ENCODE data around the gene SH2D5. TPM values are rescaled to one million over a fixed set of nuclear protein-coding genes. Genes with fewer than 3 reads are reported as not detected.

Gene SH2D5
- polyA plus RNA-seq, 1 donor from 2014 or later = 14.1 TPM

GRCh38 chr1:20712215-20712577 is 20.3 kb downstream of the SH2D5 start:
- Histone ChIP-seq H3K4me2 (ENCODE audit: low read length) (no peak overlapping the region), H3K36me3 (ENCODE audit: insufficient read depth, low read length) (no peaks in the 10 kb centered on the region), H2AFZ (ENCODE audit: low read depth, low read length) (no peak overlapping the region), H3K9me2 (ENCODE audit: insufficient read depth, low read length) (no peaks in the 10 kb centered on the region), H3K4me3 (ENCODE audit: low read length) (peak overlapping the region; percentile 53), H3K9me3 (ENCODE audit: low read length) (no peaks in the 10 kb centered on the region), H3F3A (ENCODE audit: insufficient read depth, low read length, poor library complexity, severe bottlenecking) (no peaks in the 10 kb centered on the region), H3K27me3 (ENCODE audit: insufficient read depth, low read depth, low read length) (no peaks in the 10 kb centered on the region), H3K9ac (ENCODE audit: low read length) (peak overlapping the region; percentile 63), H3K27ac (ENCODE audit: low read length) (peak overlapping the region; percentile 88), H4K20me1 (ENCODE audit: insufficient read depth) (no peaks in the 10 kb centered on the region), H3K79me2 (replicated peaks; ENCODE audit: insufficient read depth, low read length) (no peaks in the 10 kb centered on the region)
- TF ChIP-seq MXI1 (conservative IDR thresholded peaks at IDR 0.05; ENCODE audit: poor library complexity, severe bottlenecking) = no peak
- no peak for TF ChIP-seq EZH2 (IDR thresholded peaks at IDR 0.05; ENCODE audit: borderline replicate concordance, insufficient read depth, low read length, poor library complexity, severe bottlenecking)
- no peak for TF ChIP-seq SMC3 (conservative IDR thresholded peaks at IDR 0.05; ENCODE audit: poor library complexity)
- TF ChIP-seq, protein P1, sequence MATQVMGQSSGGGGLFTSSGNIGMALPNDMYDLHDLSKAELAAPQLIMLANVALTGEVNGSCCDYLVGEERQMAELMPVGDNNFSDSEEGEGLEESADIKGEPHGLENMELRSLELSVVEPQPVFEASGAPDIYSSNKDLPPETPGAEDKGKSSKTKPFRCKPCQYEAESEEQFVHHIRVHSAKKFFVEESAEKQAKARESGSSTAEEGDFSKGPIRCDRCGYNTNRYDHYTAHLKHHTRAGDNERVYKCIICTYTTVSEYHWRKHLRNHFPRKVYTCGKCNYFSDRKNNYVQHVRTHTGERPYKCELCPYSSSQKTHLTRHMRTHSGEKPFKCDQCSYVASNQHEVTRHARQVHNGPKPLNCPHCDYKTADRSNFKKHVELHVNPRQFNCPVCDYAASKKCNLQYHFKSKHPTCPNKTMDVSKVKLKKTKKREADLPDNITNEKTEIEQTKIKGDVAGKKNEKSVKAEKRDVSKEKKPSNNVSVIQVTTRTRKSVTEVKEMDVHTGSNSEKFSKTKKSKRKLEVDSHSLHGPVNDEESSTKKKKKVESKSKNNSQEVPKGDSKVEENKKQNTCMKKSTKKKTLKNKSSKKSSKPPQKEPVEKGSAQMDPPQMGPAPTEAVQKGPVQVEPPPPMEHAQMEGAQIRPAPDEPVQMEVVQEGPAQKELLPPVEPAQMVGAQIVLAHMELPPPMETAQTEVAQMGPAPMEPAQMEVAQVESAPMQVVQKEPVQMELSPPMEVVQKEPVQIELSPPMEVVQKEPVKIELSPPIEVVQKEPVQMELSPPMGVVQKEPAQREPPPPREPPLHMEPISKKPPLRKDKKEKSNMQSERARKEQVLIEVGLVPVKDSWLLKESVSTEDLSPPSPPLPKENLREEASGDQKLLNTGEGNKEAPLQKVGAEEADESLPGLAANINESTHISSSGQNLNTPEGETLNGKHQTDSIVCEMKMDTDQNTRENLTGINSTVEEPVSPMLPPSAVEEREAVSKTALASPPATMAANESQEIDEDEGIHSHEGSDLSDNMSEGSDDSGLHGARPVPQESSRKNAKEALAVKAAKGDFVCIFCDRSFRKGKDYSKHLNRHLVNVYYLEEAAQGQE (IDR thresholded peaks at IDR 0.05; ENCODE audit: borderline replicate concordance) = no peak
- TF ChIP-seq RAD21 (conservative IDR thresholded peaks at IDR 0.05) = no peak
- no peak for TF ChIP-seq POLR2AphosphoS5 (IDR thresholded peaks at IDR 0.05)
- TF ChIP-seq TAF1 (IDR thresholded peaks at IDR 0.05; ENCODE audit: low read depth) = no peak

DNA sequence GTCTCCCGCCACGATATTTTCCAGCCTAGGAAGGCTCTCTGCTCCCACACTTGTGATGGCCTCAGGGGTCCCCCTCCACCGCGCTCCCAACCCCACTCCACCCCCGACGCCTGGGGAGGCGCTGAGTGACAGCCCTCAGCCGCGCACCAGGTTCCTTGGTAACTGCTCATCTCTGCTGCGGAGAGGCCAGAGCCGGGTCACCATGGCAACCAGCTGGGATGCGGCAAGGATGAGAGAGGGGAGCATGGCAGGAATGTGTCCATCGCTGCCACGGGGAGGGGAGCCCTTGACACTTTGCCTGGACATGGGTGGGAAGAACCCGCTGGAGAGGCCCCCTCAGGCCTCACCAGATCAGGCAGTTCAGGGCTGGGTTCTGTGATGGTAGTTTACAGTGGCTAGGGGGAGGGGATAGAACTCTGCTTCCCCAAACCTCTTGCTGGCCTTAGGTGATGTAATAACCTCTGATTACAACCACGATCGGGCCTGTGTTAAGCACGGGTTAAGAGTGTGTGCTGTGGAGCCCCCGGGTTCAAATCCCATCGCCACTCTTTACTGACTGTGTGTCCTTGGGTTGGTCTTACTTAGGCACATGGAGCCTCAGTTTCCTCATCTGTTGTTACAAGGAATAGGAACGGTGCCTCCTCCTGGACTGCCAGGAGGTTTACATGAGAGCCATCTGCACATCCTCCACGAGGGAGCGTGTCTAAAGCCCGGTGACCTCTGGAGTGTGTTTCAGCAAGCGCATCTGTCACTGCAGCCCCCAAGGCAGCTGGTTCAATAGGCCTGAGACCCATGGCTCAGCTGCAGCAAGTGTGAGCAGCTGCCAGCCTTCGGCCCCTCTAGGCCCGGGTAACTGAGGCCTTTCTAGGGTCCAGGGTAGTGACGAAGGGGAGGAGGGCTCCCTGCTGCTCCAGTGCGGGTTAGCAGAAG is 21.0 kb downstream of the SH2D5 start:
- no peaks in the 10 kb centered on the region for H3K27me3 ChIP-seq (ENCODE audit: insufficient read depth, low read depth, low read length)
- H2AFZ ChIP-seq (ENCODE audit: low read depth, low read length) = no peak overlapping the region
- H3K4me2 ChIP-seq (ENCODE audit: low read length) = no peak overlapping the region
- H3K36me3 ChIP-seq (ENCODE audit: insufficient read depth, low read length) = no peaks in the 10 kb centered on the region
- H3K9me3 ChIP-seq (ENCODE audit: low read length) = no peaks in the 10 kb centered on the region
- H3F3A ChIP-seq (ENCODE audit: insufficient read depth, low read length, poor library complexity, severe bottlenecking) = no peaks in the 10 kb centered on the region
- no peaks in the 10 kb centered on the region for H4K20me1 ChIP-seq (ENCODE audit: insufficient read depth)
- peak overlapping the region; percentile 53 for H3K4me3 ChIP-seq (ENCODE audit: low read length)
- no peaks in the 10 kb centered on the region for H3K9me2 ChIP-seq (ENCODE audit: insufficient read depth, low read length)
- H3K79me2 ChIP-seq (replicated peaks; ENCODE audit: insufficient read depth, low read length) = no peaks in the 10 kb centered on the region
- H3K9ac ChIP-seq (ENCODE audit: low read length) = peak overlapping the region; percentile 63
- TF ChIP-seq, protein P2, sequence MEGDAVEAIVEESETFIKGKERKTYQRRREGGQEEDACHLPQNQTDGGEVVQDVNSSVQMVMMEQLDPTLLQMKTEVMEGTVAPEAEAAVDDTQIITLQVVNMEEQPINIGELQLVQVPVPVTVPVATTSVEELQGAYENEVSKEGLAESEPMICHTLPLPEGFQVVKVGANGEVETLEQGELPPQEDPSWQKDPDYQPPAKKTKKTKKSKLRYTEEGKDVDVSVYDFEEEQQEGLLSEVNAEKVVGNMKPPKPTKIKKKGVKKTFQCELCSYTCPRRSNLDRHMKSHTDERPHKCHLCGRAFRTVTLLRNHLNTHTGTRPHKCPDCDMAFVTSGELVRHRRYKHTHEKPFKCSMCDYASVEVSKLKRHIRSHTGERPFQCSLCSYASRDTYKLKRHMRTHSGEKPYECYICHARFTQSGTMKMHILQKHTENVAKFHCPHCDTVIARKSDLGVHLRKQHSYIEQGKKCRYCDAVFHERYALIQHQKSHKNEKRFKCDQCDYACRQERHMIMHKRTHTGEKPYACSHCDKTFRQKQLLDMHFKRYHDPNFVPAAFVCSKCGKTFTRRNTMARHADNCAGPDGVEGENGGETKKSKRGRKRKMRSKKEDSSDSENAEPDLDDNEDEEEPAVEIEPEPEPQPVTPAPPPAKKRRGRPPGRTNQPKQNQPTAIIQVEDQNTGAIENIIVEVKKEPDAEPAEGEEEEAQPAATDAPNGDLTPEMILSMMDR (IDR thresholded peaks at IDR 0.05; ENCODE audit: poor library complexity, severe bottlenecking) = peak; percentile 44
- no peak for TF ChIP-seq SMC3 (conservative IDR thresholded peaks at IDR 0.05; ENCODE audit: poor library complexity)
- TF ChIP-seq EP300 (conservative IDR thresholded peaks at IDR 0.05; ENCODE audit: poor library complexity, severe bottlenecking) = peak; percentile 86
- peak; percentile 15 for TF ChIP-seq RAD21 (conservative IDR thresholded peaks at IDR 0.05)
- TF ChIP-seq EZH2 (IDR thresholded peaks at IDR 0.05; ENCODE audit: borderline replicate concordance, insufficient read depth, low read length, poor library complexity, severe bottlenecking) = no peak
- TF ChIP-seq MXI1 (conservative IDR thresholded peaks at IDR 0.05; ENCODE audit: poor library complexity, severe bottlenecking) = peak; percentile 66
- peak; percentile 51 for TF ChIP-seq POLR2AphosphoS5 (IDR thresholded peaks at IDR 0.05)
- TF ChIP-seq TAF1 (IDR thresholded peaks at IDR 0.05; ENCODE audit: low read depth) = peak; percentile 58
- TF ChIP-seq, protein P1 (IDR thresholded peaks at IDR 0.05; ENCODE audit: borderline replicate concordance) = peak; percentile 33
- peak overlapping the region; percentile 88 for H3K27ac ChIP-seq (ENCODE audit: low read length)
